G401.6 (cell line): ENCODE data around the gene ACOX3.
"Not testable (repeated sequence)": the region's sequence is repeated elsewhere in the genome, so short reads cannot be mapped to it uniquely, and the experiment has no call there.

Experiments used
- FAIRE-seq: peaks from 2 replicates; lab custom pipeline; 2012; peaks lifted over from hg19 to GRCh38; lab: Jason Lieb, UNC

Gene ACOX3

DNA sequence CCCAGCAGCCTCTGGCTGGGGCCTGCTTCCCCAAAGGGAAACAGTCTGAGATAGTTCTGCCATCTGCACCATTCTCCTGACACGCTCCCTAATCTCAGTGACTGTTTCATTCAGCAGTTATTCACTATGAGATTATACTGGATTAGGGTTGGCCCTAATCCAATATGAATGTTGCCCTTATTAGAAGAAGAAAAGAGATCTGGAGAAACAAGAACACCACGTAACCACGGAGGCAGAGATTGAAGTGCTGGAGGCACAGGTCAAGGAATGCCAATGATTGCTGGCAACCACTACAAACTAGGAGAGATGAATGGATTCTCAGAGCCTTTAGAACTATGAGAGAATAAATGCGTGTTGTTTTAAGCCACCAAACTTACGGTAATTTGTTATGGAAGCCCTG lies 7.4 kb downstream of the ACOX3 start:
- no peak for FAIRE-seq

DNA sequence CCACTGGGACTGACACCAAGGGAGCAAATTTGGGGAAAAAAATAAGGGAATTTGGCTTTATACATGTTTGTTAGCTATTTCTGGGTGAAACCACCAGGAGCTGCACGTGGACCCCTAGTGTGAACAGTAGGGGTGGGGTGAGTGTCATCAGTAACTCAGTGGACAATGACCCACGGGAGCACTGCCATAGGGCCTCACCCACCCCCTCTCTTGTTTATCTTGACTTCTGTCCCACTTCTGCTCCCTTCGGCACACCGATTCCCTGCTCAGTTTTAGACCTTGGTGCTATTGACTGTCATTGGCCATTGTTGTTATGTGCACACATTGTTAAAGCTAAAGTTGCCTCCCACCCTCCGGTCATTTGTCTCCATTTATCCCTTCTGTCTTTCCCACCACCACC lies 9.0 kb downstream of the ACOX3 start:
- FAIRE-seq: no peak

GRCh38 chr4:8428288-8429097 lies 12.0 kb downstream of the ACOX3 start:
- FAIRE-seq: no peak

DNA sequence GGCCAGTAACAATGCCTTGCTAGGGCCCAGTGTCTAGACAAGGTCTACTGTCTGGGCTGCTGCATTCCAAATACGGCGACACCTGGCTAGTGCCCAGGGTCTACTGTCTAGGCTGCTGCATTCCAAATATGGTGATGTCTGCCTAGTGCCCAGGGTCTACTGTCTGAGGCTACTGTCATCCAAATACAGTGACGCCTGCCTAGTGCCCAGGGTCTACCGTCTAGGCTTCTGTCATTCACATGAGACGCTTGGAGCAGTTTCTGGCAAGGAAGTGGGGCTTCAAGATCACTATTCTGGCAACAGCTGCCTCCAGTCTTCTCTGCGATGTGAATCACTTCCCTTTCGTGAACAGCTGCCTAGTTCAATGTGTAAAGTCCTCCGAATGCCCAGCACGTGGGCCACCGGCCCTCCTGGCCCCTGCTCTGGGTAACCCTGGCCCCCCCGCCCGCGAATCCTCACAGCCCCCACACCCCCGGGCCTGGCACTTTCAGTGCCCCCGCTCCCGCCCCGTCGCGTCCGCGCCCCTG lies 12.7 kb downstream of the ACOX3 start:
- no peak for FAIRE-seq

- FAIRE-seq: no peak
Measured at GRCh38 chr4:8427262-8427661, 13.3 kb downstream of the ACOX3 start.

DNA sequence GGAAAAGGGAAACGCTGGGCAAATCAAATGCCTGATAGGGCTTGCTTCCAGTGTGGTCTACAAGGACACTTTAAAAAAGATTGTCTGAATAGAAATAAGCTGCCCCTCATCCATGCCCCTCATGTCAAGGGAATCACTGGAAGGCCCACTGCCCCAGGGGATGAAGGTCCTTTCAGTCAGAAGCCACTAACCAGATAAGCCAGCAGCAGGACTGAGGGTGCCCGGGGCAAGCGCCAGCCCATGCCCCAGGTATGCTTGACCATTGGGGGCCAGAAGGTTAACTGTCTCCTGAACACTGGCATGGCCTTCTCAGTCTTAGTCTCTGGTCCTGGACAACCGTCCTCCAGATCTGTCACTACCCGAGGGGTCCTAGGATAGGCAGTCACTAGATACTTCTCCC lies 17.7 kb downstream of the ACOX3 start:
- FAIRE-seq: no peak

DNA sequence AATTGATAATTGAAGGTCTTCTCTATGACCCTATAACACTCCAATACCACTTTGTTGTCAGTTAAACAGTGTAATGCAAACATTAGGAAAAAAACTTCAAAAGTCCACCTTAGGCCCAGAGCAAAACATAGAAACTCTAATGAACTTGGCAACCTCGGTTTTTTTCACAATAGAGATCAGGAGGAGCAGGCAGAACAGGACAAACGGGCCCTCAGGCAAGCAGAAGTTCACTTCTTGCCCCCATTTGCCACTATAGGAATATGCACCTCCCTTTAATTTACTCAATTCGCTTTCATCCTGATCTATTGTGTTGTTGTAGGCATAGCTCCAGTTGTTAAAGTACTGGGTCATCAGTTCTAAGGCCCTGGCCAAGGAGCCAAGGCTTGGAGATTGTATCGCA lies 18.2 kb downstream of the ACOX3 start:
- FAIRE-seq: no peak

DNA sequence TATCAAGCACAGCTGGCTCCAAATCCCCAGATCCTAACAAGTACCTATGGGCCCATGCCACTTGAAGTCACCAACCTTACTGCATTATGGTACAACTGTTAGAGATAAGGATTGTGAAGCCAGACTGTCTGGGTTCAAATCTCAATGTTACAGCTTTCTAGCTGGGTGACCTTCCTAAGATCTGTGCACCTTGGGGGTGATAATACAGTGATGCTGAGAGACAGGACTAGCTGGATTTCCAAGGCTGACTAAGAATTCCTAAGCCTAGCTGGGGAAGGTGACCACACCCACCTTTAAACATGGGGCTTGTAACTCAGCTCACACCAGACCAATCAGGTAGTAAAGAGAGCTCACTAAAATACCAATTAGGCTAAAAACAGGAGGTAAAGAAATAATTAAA lies 20.4 kb downstream of the ACOX3 start:
- not testable (repeated sequence) for FAIRE-seq

GRCh38 chr4:8419222-8420041 lies 21.1 kb downstream of the ACOX3 start:
- FAIRE-seq: no peak

- no peak for FAIRE-seq
Measured at GRCh38 chr4:8417071-8417614, 23.4 kb downstream of the ACOX3 start.

GRCh38 chr4:8414377-8414776 lies 26.1 kb downstream of the ACOX3 start:
- FAIRE-seq: no peak

GRCh38 chr4:8412288-8412687 lies 28.2 kb downstream of the ACOX3 start:
- no peak for FAIRE-seq

DNA sequence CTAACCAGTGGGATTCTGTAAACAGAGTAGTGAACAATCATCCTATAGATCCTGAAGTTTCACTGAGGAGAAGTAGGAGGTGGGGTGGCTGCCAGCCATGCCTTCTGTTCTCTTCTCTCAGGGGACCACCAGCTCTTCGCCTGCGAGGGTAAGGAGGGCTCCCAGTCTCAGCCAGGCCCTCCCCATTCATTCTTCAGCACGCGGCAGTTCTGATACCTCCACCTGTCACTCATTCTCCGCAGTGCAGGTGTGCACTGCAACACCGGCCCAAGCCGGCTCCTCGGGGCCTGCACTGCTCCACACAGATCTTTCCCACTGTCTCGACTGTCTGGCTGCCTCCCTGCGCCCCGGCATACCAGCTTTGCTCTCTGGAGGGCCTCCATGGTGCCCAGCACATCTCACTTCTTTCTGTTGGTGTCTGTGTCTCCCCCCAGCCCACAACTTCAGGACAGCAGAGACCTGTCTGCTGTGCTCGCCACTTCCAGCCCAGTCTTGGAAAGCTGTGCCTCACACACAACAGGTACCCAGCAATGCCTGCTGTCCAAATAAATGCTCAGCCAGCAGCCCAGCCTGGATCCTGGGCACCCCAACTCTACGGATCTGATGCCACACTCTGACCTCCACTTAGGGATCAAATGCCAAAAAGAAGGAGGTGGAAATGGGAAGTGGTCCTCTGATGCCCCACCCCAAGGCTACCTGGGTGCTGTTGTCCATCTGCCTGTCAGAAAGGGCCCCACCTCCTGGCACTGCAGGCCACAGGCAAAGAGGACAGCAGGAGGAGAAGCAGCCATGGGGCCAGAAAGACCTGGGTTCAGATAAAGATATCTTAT lies 29.0 kb downstream of the ACOX3 start:
- no peak for FAIRE-seq

- FAIRE-seq: peak; percentile 64
Measured at GRCh38 chr4:8410641-8411271, 29.8 kb downstream of the ACOX3 start.

GRCh38 chr4:8410066-8410625 lies 30.4 kb downstream of the ACOX3 start:
- FAIRE-seq: no peak

GRCh38 chr4:8409264-8410065 lies 31.1 kb downstream of the ACOX3 start:
- FAIRE-seq: no peak

DNA sequence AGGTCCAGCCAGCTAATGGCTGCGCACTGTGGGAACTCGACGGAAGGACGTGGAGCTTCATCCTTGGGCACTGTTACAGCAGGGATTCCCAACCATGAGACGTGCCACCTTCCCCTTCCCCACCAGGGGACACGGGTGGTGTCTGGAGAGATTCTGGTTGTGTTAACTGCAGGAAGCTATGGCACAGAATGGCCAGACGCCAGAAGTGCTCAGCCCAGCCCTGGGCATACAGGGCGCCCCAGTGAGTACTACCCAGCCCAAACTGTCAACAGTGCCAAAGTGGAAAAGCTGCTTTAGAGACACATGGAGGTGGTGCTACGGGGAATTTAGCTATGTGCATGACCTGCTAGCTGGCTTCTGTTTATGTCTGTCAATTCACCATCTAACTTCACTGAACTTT lies 32.8 kb downstream of the ACOX3 start:
- no peak for FAIRE-seq

DNA sequence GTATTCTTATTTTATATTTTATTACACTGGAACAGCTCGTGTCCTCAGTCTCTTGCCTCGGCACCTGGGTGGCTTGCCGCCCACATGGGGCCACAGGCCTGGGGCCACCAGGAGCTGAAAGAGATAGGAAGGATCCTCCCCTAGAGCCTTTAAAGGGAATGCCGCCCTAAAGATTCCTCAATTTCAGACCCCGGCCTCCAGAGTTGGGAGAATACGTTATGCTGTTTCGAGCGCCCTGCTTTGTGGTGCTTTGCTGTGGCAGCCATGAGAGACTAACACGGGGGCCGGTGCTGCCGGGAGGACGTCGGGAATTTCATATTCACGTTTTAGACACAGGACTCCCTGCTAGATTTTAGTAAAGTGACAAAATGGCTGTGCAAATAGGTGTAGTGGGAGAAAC lies 33.2 kb downstream of the ACOX3 start:
- no peak for FAIRE-seq

GRCh38 chr4:8406887-8407286 lies 33.6 kb downstream of the ACOX3 start:
- not testable (repeated sequence) for FAIRE-seq

DNA sequence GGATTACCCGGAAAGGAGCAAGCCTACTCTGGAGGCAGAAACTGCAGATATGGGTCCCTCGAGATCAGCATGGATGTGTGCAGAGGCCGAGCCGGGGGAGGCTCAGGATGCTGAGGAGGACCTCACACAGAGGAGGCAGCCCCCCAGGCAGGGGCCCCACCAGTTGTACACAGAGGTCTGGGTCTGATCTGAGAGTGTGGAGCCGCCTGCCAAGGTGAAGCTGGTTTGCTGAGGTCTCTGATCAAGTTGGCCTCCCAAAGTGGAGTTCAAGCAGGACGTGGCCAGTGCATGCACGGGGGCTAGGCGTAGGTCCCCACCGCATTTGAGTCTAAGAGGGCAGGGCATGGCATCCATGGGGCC lies 35.0 kb downstream of the ACOX3 start:
- FAIRE-seq: no peak
